WTC11 (cell line): ENCODE measurements around the gene GHRHR. TPM values are rescaled to one million over a fixed set of nuclear protein-coding genes. Genes with fewer than 3 reads are reported as not detected.

Experiments
- ATAC-seq: fragments of 200-7000 bp; cut with Tn5 transposase; 2 replicates; pipeline ENCODE4 v1.10.0; 2021; ENCODE audit warnings: mild to moderate bottlenecking, moderate library complexity
- CTCF ChIA-PET: fragments of 300-600 bp; sonication (Branson Sonifier 250); formaldehyde crosslinking; loops from one replicate; lab custom pipeline; 2021; ENCODE audit warnings: antibody characterized with exemption; lab: Charles Lee
- POLR2A ChIA-PET: fragments of 350-600 bp; sonication (Branson Sonifier 250); formaldehyde crosslinking; loops from one replicate; lab custom pipeline; 2021; ENCODE audit warnings: antibody characterized with exemption; lab: Charles Lee
- DNase-seq: peaks from one replicate; pipeline ENCODE4 v3.0.0; 2021; ENCODE audit warnings: low spot score
- H3K27ac Mint-ChIP-seq: 2 replicates; pipeline ENCODE4 v1.8.0; 2021; ENCODE audit warnings: mixed read lengths
- H3K27me3 Mint-ChIP-seq: 2 replicates; pipeline ENCODE4 v1.8.0; 2021; ENCODE audit warnings: low read depth, mild to moderate bottlenecking, moderate library complexity, mixed read lengths
- H3K36me3 Mint-ChIP-seq: 2 replicates; pipeline ENCODE4 v1.8.0; 2021; ENCODE audit warnings: mixed read lengths
- H3K4me1 Mint-ChIP-seq: 2 replicates; pipeline ENCODE4 v1.8.0; 2022; ENCODE audit warnings: mixed read lengths
- H3K4me3 Mint-ChIP-seq: 2 replicates; pipeline ENCODE4 v1.8.0; 2021; ENCODE audit warnings: mild to moderate bottlenecking, moderate library complexity, mixed read lengths
- H3K9me3 Mint-ChIP-seq: 2 replicates; pipeline ENCODE4 v1.8.0; 2021; ENCODE audit warnings: mixed read lengths
- CREB1 ChIP-seq: sonication (generic); formaldehyde crosslinking; IDR thresholded peaks from 2 replicates; pipeline ENCODE4 v1.8.0; 2023; ENCODE audit warnings: mild to moderate bottlenecking, missing genetic modification reagents
- CTCF ChIP-seq: fragments of 200-600 bp; IDR thresholded peaks from 2 replicates; pipeline ENCODE4 v1.8.0; 2022; ENCODE audit warnings: antibody characterized with exemption
- ETV6 ChIP-seq: sonication (generic); formaldehyde crosslinking; IDR thresholded peaks from 2 replicates; pipeline ENCODE4 v1.8.1; 2022; ENCODE audit warnings: mild to moderate bottlenecking, missing genetic modification reagents
- IRF2 ChIP-seq: sonication (generic); formaldehyde crosslinking; IDR thresholded peaks from 2 replicates; pipeline ENCODE4 v1.8.0; 2022; ENCODE audit warnings: low read depth, missing genetic modification reagents, borderline replicate concordance
- KAT7 ChIP-seq: sonication (generic); formaldehyde crosslinking; IDR thresholded peaks from 2 replicates; pipeline ENCODE4 v1.8.1; 2023; ENCODE audit warnings: missing genetic modification reagents, mild to moderate bottlenecking, borderline replicate concordance
- NR1H2 ChIP-seq: sonication (generic); formaldehyde crosslinking; IDR thresholded peaks from 2 replicates; pipeline ENCODE4 v1.9.0; 2021; ENCODE audit warnings: mild to moderate bottlenecking, moderate library complexity, missing genetic modification reagents
- SOX15 ChIP-seq: fragments of 250-450 bp; sonication (Bioruptor Pico); IDR thresholded peaks from 2 replicates; pipeline ENCODE4 v1.9.0; 2021; ENCODE audit warnings: mild to moderate bottlenecking
- TP53 ChIP-seq: sonication (generic); formaldehyde crosslinking; IDR thresholded peaks from 2 replicates; pipeline ENCODE4 v1.8.1; 2023; ENCODE audit warnings: mild to moderate bottlenecking, missing genetic modification reagents
- ZNF232 ChIP-seq: sonication (generic); formaldehyde crosslinking; IDR thresholded peaks from 2 replicates; pipeline ENCODE4 v1.8.0; 2022; ENCODE audit warnings: mild to moderate bottlenecking, missing genetic modification reagents
- ZNF512 ChIP-seq: sonication (generic); formaldehyde crosslinking; IDR thresholded peaks from 2 replicates; pipeline ENCODE4 v1.8.1; 2022; ENCODE audit warnings: missing genetic modification reagents, borderline replicate concordance
- total RNA-seq: library from RNA; stranded (reverse); gene quantifications from 3 replicates; pipeline ENCODE4 v1.2.3, GENCODE V29; 2021
- TF ChIP-seq, protein P1 (sequence below): sonication (generic); formaldehyde crosslinking; IDR thresholded peaks from 2 replicates; pipeline ENCODE4 v1.8.1; 2023; ENCODE audit warnings: mild to moderate bottlenecking, moderate library complexity, missing genetic modification reagents
- TF ChIP-seq, protein P2 (sequence below): sonication (generic); formaldehyde crosslinking; IDR thresholded peaks from 2 replicates; pipeline ENCODE4 v1.8.0; 2022; ENCODE audit warnings: missing genetic modification reagents
- TF ChIP-seq, protein P3 (sequence below): sonication (generic); formaldehyde crosslinking; IDR thresholded peaks from 2 replicates; pipeline ENCODE4 v1.8.0; 2022; ENCODE audit warnings: mild to moderate bottlenecking, missing genetic modification reagents

GHRHR gene
- total RNA-seq, 1 experiment from 2014 or later = 5.0 TPM

GRCh38 chr7:30983042-30983913, 19.5 kb downstream of the GHRHR start:
- Mint-ChIP-seq H3K27me3 (peaks cover 7% of the 10 kb centered on the region), H3K9me3 (no peaks in the 10 kb centered on the region), H3K36me3 (no peaks in the 10 kb centered on the region), H3K27ac (no peak overlapping the region), H3K4me1 (peaks cover 53% of the 10 kb centered on the region), H3K4me3 (peak overlapping the region; percentile 67)
- POLR2A ChIA-PET = interaction anchor here (0.8 to 2.0 kb wide), 6 partner anchors 45 to 139 kb away, joined by 3 to 21 read pairs (median 4); no protein-coding TSS in a partner anchor
- TF ChIP-seq NR1H2 (CRISPR knock-in tag) (no peak), KAT7 (CRISPR knock-in tag) (no peak), ZNF512 (CRISPR knock-in tag) (no peak), CREB1 (CRISPR knock-in tag) (no peak), TP53 (CRISPR knock-in tag) (no peak), CTCF (peak; percentile 90), IRF2 (CRISPR knock-in tag) (no peak), SOX15 (peak; percentile 67; the same call in 1 of the 2 replicates), ZNF232 (CRISPR knock-in tag) (peak; percentile 40; the same call in 1 of the 2 replicates), ETV6 (no peak; the same call in 1 of the 2 replicates)
- TF ChIP-seq, protein P1, sequence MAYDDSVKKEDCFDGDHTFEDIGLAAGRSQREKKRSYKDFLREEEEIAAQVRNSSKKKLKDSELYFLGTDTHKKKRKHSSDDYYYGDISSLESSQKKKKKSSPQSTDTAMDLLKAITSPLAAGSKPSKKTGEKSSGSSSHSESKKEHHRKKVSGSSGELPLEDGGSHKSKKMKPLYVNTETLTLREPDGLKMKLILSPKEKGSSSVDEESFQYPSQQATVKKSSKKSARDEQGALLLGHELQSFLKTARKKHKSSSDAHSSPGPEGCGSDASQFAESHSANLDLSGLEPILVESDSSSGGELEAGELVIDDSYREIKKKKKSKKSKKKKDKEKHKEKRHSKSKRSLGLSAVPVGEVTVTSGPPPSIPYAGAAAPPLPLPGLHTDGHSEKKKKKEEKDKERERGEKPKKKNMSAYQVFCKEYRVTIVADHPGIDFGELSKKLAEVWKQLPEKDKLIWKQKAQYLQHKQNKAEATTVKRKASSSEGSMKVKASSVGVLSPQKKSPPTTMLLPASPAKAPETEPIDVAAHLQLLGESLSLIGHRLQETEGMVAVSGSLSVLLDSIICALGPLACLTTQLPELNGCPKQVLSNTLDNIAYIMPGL = peak; percentile 58; the same call in 1 of the 2 replicates
- TF ChIP-seq, protein P2, sequence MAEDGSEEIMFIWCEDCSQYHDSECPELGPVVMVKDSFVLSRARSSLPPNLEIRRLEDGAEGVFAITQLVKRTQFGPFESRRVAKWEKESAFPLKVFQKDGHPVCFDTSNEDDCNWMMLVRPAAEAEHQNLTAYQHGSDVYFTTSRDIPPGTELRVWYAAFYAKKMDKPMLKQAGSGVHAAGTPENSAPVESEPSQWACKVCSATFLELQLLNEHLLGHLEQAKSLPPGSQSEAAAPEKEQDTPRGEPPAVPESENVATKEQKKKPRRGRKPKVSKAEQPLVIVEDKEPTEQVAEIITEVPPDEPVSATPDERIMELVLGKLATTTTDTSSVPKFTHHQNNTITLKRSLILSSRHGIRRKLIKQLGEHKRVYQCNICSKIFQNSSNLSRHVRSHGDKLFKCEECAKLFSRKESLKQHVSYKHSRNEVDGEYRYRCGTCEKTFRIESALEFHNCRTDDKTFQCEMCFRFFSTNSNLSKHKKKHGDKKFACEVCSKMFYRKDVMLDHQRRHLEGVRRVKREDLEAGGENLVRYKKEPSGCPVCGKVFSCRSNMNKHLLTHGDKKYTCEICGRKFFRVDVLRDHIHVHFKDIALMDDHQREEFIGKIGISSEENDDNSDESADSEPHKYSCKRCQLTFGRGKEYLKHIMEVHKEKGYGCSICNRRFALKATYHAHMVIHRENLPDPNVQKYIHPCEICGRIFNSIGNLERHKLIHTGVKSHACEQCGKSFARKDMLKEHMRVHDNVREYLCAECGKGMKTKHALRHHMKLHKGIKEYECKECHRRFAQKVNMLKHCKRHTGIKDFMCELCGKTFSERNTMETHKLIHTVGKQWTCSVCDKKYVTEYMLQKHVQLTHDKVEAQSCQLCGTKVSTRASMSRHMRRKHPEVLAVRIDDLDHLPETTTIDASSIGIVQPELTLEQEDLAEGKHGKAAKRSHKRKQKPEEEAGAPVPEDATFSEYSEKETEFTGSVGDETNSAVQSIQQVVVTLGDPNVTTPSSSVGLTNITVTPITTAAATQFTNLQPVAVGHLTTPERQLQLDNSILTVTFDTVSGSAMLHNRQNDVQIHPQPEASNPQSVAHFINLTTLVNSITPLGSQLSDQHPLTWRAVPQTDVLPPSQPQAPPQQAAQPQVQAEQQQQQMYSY (CRISPR knock-in tag) = no peak
- TF ChIP-seq, protein P3, sequence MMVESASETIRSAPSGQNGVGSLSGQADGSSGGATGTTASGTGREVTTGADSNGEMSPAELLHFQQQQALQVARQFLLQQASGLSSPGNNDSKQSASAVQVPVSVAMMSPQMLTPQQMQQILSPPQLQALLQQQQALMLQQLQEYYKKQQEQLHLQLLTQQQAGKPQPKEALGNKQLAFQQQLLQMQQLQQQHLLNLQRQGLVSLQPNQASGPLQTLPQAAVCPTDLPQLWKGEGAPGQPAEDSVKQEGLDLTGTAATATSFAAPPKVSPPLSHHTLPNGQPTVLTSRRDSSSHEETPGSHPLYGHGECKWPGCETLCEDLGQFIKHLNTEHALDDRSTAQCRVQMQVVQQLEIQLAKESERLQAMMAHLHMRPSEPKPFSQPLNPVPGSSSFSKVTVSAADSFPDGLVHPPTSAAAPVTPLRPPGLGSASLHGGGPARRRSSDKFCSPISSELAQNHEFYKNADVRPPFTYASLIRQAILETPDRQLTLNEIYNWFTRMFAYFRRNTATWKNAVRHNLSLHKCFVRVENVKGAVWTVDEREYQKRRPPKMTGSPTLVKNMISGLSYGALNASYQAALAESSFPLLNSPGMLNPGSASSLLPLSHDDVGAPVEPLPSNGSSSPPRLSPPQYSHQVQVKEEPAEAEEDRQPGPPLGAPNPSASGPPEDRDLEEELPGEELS (CRISPR knock-in tag) = 0 out of 2 replicates have a peak, but pooled peaks have one; percentile 37
- CTCF ChIA-PET = interaction anchor here (0.6 to 12.5 kb wide), 69 partner anchors 10 to 553 kb away, joined by 3 to 882 read pairs (median 7); partner anchors contain the start of genes ADCYAP1R1 and MINDY4
- peak; percentile 62 for ATAC-seq
- DNase-seq = peak; percentile 97
